ENCODE data around the gene ZNF532.

DNA sequence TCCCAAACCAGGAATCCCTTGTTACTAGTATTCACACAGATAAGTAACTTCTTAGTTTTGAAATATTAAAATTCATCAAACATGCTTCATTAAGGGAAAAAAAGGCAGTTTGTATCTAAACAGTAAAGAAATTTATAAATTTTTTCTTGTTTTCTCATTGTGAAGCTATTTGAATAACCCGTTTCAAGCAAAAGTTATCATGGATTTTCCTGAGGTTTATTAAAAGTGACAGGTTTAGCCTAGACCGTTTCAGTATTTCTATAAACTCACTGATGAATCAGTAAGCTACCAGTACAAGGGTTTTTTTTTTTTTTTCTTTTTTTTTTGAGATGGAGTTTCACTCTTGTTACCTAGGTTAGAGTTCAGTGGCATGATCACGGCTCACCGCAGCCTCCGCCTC is 20.0 kb downstream of the ZNF532 start:
- TF ChIP-seq, protein P1, sequence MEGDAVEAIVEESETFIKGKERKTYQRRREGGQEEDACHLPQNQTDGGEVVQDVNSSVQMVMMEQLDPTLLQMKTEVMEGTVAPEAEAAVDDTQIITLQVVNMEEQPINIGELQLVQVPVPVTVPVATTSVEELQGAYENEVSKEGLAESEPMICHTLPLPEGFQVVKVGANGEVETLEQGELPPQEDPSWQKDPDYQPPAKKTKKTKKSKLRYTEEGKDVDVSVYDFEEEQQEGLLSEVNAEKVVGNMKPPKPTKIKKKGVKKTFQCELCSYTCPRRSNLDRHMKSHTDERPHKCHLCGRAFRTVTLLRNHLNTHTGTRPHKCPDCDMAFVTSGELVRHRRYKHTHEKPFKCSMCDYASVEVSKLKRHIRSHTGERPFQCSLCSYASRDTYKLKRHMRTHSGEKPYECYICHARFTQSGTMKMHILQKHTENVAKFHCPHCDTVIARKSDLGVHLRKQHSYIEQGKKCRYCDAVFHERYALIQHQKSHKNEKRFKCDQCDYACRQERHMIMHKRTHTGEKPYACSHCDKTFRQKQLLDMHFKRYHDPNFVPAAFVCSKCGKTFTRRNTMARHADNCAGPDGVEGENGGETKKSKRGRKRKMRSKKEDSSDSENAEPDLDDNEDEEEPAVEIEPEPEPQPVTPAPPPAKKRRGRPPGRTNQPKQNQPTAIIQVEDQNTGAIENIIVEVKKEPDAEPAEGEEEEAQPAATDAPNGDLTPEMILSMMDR (IDR thresholded peaks at IDR 0.05): no peak
- no peak for TF ChIP-seq ZFX (IDR thresholded peaks at IDR 0.05; ENCODE audit: borderline replicate concordance)
